Erythroblast (primary cell): ENCODE data around the gene RTF1.

Source experiments
- GATA1 ChIP-seq: IDR thresholded peaks from 2 replicates; pipeline ENCODE4 v1.6.1; 2011; ENCODE audit warnings: low read depth, mild to moderate bottlenecking, control low read depth, low read length, moderate library complexity
- POLR2A ChIP-seq: IDR thresholded peaks from 2 replicates; pipeline ENCODE4 v1.6.1; 2011; ENCODE audit warnings: mild to moderate bottlenecking, low read length

DNA sequence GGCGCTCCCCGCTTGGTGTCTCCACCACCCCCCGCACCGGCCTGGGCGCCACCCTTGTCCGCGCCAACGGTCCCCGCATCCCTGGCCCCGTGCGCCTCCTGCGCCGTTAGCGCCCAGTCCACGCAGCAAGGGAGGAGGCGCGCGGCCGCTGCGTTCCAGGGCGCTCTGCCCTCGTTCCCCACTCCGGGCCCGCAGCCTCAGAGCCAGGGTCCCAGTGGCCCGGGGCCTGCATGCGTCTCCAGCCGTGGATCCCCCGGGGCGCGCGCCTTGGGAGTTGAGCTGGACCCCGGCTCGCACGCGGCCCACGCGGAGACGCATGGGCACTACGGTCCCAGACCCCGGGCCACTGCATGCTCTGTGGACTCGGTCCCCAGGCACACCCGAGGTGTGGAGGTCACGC lies 69.4 kb downstream of the RTF1 start:
- TF ChIP-seq GATA1 (no peak), POLR2A (no peak)
